Measurements from ENCODE around the gene VPS13D. TPM values are rescaled to one million over a fixed set of nuclear protein-coding genes. Genes with fewer than 3 reads are reported as not detected.
A peak's percentile ranks its signal among the peaks of the same experiment; 100 is the strongest.

Gene VPS13D
- total RNA-seq, 1 experiment from 2014 or later: 20.2 TPM

GRCh38 chr1:12314333-12314903 lies 84.6 kb downstream of the VPS13D start:
- H3K4me1 Mint-ChIP-seq: peaks cover 9% of the 10 kb centered on the region in 2 experiments
- no peak overlapping the region for H3K4ac ChIP-seq (ENCODE audit: low read depth, low read length)
- no peaks in the 10 kb centered on the region for H3K79me1 ChIP-seq (ENCODE audit: insufficient read depth, low read depth, low read length, poor library complexity, severe bottlenecking)
- no peak overlapping the region for H3K9ac ChIP-seq (ENCODE audit: extremely low read depth, insufficient read length, low read length)
- H3K4me2 ChIP-seq (ENCODE audit: insufficient read depth, insufficient read length, low read length): no peak overlapping the region
- H3K9me3 ChIP-seq (ENCODE audit: control insufficient read depth, low read depth, low read length): no peaks in the 10 kb centered on the region
- no peak overlapping the region for H2BK120ac ChIP-seq (ENCODE audit: low read depth, low read length, poor library complexity, severe bottlenecking)
- no peaks in the 10 kb centered on the region for H3K9me3 Mint-ChIP-seq
- no peak overlapping the region for H4K91ac ChIP-seq (ENCODE audit: insufficient read length, low read depth, low read length)
- no peak overlapping the region for H3K56ac ChIP-seq (ENCODE audit: insufficient read length, low read depth, low read length)
- H4K20me1 ChIP-seq (ENCODE audit: control insufficient read depth, insufficient read depth, insufficient read length): no peaks in the 10 kb centered on the region
- no peak overlapping the region for H2BK12ac ChIP-seq (ENCODE audit: insufficient read length, low read depth, low read length)
- no peak overlapping the region for H2BK20ac ChIP-seq (ENCODE audit: low read depth, low read length, poor library complexity, severe bottlenecking)
- no peak overlapping the region for H3K27ac Mint-ChIP-seq
- H3K36me3 Mint-ChIP-seq (ENCODE audit: insufficient read depth in 1 of 3, low read depth in 3 of 3): peaks cover 0 to 44% (median 16%) of the 10 kb centered on the region in 3 experiments; a peak in 5 of 7 replicates
- H3T11ph ChIP-seq (ENCODE audit: low read length): no peak overlapping the region
- H3K4me3 Mint-ChIP-seq: no peak overlapping the region
- TF ChIP-seq CTCF (conservative IDR thresholded peaks at IDR 0.05): peak; percentile 56
- H3K27me3 Mint-ChIP-seq (ENCODE audit: low read depth): no peaks in the 10 kb centered on the region
- no peak overlapping the region for H3K14ac ChIP-seq (ENCODE audit: insufficient read depth, low read length)
- H3K23me2 ChIP-seq (ENCODE audit: insufficient read length, low read depth, low read length, poor library complexity, severe bottlenecking): no peaks in the 10 kb centered on the region
- no peaks in the 10 kb centered on the region for H3K27me3 ChIP-seq (ENCODE audit: insufficient read depth, low read length)
- no peak for DNase-seq
- no peak overlapping the region for H4K5ac ChIP-seq (ENCODE audit: insufficient read length, low read depth, low read length)
- no peak overlapping the region for H2BK15ac ChIP-seq (ENCODE audit: low read depth, low read length)
- H3K18ac ChIP-seq (ENCODE audit: insufficient read length, low read depth, low read length): no peak overlapping the region
- no peak overlapping the region for H3K27ac ChIP-seq (ENCODE audit: insufficient read length, low read depth, low read length)
- WGBS (ENCODE audit: extremely low coverage, insufficient read length, low lambda C conversion rate): no CpG with 5 or more reads among the region's 1 CpG
- H3K79me2 ChIP-seq (ENCODE audit: insufficient read depth, low read length): no peaks in the 10 kb centered on the region
- no peak overlapping the region for H4K8ac ChIP-seq (replicated peaks; ENCODE audit: insufficient read length, low read depth, low read length)
- no peak overlapping the region for H2BK5ac ChIP-seq (ENCODE audit: insufficient read length, low read length)
- no peaks in the 10 kb centered on the region for H3K4me1 ChIP-seq (ENCODE audit: insufficient read depth, low read length)
- no peak overlapping the region for H2AFZ ChIP-seq (ENCODE audit: low read length)
- no peak overlapping the region for H3K23ac ChIP-seq (ENCODE audit: insufficient read length, low read depth, low read length)
- H2AK5ac ChIP-seq (ENCODE audit: insufficient read length, low read length): no peak overlapping the region

Data from H9 (cell line).